ENCODE results near the gene GPN2.

The GPN2 gene

GRCh38 chr1:26889551-26890466 lies at the start of gene GPN2:
GPN2 (minus strand) TSS chr1:26890283; CDS start chr1:26890096, 187 bp downstream.
- Histone ChIP-seq H3K27me3 (replicated peaks) (no peaks in the 10 kb centered on the region), H3K4me3 (ENCODE audit: low read depth, low read length) (peak within 1 kb of the TSS; percentile 76), H3K36me3 (replicated peaks) (peaks cover 47% of the 10 kb centered on the region), H3K27ac (peak within 1 kb of the TSS; percentile 80)
- in situ Hi-C loops (cut with HindIII; ENCODE audit: low pct_ligation_motif_present, low sequenced_read_pairs) = no loop called here
- TF ChIP-seq CTCF (IDR thresholded peaks at IDR 0.05; ENCODE audit: low read depth, low read length, missing control alignments) = no peak
- DNase-seq = peak; percentile 56

- Histone ChIP-seq H3K27me3 (replicated peaks) (no peaks in the 10 kb centered on the region), H3K4me3 (ENCODE audit: low read depth, low read length) (no peak overlapping the region), H3K27ac (no peak overlapping the region), H3K36me3 (replicated peaks) (peaks cover 61% of the 10 kb centered on the region)
- no peak for TF ChIP-seq CTCF (IDR thresholded peaks at IDR 0.05; ENCODE audit: low read depth, low read length, missing control alignments)
- in situ Hi-C loops (cut with HindIII; ENCODE audit: low pct_ligation_motif_present, low sequenced_read_pairs) = no loop called here
- no peak for DNase-seq
Measured at GRCh38 chr1:26938659-26939025, 48.6 kb upstream of the GPN2 start.

GRCh38 chr1:26938004-26938658 lies 48.0 kb upstream of the GPN2 start:
- H3K36me3 ChIP-seq (replicated peaks) = peaks cover 56% of the 10 kb centered on the region
- H3K4me3 ChIP-seq (ENCODE audit: low read depth, low read length) = no peak overlapping the region
- no peak for DNase-seq
- H3K27ac ChIP-seq = no peak overlapping the region
- in situ Hi-C loops (cut with HindIII; ENCODE audit: low pct_ligation_motif_present, low sequenced_read_pairs) = no loop called here
- no peak for TF ChIP-seq CTCF (IDR thresholded peaks at IDR 0.05; ENCODE audit: low read depth, low read length, missing control alignments)
- H3K27me3 ChIP-seq (replicated peaks) = no peaks in the 10 kb centered on the region

GRCh38 chr1:26936823-26937222 lies 46.7 kb upstream of the GPN2 start:
- in situ Hi-C loops (cut with HindIII; ENCODE audit: low pct_ligation_motif_present, low sequenced_read_pairs) = no loop called here
- no peak overlapping the region for H3K27ac ChIP-seq
- H3K27me3 ChIP-seq (replicated peaks) = no peaks in the 10 kb centered on the region
- H3K4me3 ChIP-seq (ENCODE audit: low read depth, low read length) = no peak overlapping the region
- H3K36me3 ChIP-seq (replicated peaks) = peaks cover 49% of the 10 kb centered on the region
- no peak for TF ChIP-seq CTCF (IDR thresholded peaks at IDR 0.05; ENCODE audit: low read depth, low read length, missing control alignments)
- no peak for DNase-seq

GRCh38 chr1:26932531-26932930 lies 42.4 kb upstream of the GPN2 start:
- in situ Hi-C loops (cut with HindIII; ENCODE audit: low pct_ligation_motif_present, low sequenced_read_pairs) = no loop called here
- Histone ChIP-seq H3K36me3 (replicated peaks) (peaks cover 53% of the 10 kb centered on the region), H3K27ac (no peak overlapping the region), H3K27me3 (replicated peaks) (no peaks in the 10 kb centered on the region), H3K4me3 (ENCODE audit: low read depth, low read length) (no peak overlapping the region)
- DNase-seq = no peak
- TF ChIP-seq CTCF (IDR thresholded peaks at IDR 0.05; ENCODE audit: low read depth, low read length, missing control alignments) = no peak

All from brain microvascular endothelial cell (primary cell).